MCF 10A (cell line): ENCODE measurements around the gene MECP2. TPM values are rescaled to one million over a fixed set of nuclear protein-coding genes. Genes with fewer than 3 reads are reported as not detected.
A peak's percentile ranks its signal among the peaks of the same experiment; 100 is the strongest.

Experiments
- BruUV-seq: library from RNA; stranded (reverse); fragments of 400-500 nt; replicated peaks from 2 replicates; lab custom pipeline; 2021; lab: Mats Ljungman, UMichigan
- CTCF ChIA-PET: fragments of 300-600 bp; sonication (Branson Sonifier 250); formaldehyde crosslinking; extraction: SDS; loops from one replicate; lab custom pipeline; 2021; ENCODE audit warnings: antibody characterized with exemption, inconsistent platforms; lab: Yijun Ruan, JAX
- POLR2A ChIA-PET: fragments of 300-600, 350-650 bp; sonication (Branson Sonifier 250); formaldehyde crosslinking; extraction: SDS; loops from one replicate; lab custom pipeline; 2020; ENCODE audit warnings: antibody characterized with exemption, inconsistent platforms; lab: Yijun Ruan, JAX
- DNase-seq: peaks from one replicate; pipeline ENCODE4 v3.0.0-alpha.2; 2018; ENCODE audit not compliant: unreplicated experiment
- H3K27ac Mint-ChIP-seq: one replicate; pipeline ENCODE4 v1.8.0; 2022; ENCODE audit warnings: mild to moderate bottlenecking, low read depth, mixed read lengths; ENCODE audit not compliant: unreplicated experiment
- H3K27me3 Mint-ChIP-seq: one replicate; pipeline ENCODE4 v1.8.0; 2022; ENCODE audit warnings: mixed read lengths; ENCODE audit not compliant: insufficient read depth, unreplicated experiment
- H3K36me3 Mint-ChIP-seq: one replicate; pipeline ENCODE4 v1.8.0; 2022; ENCODE audit warnings: mild to moderate bottlenecking, moderate library complexity, mixed read lengths; ENCODE audit not compliant: insufficient read depth, unreplicated experiment
- H3K4me1 Mint-ChIP-seq: one replicate; pipeline ENCODE4 v1.8.0; 2022; ENCODE audit warnings: mixed read lengths; ENCODE audit not compliant: insufficient read depth, unreplicated experiment
- H3K4me3 Mint-ChIP-seq: one replicate; pipeline ENCODE4 v1.8.0; 2022; ENCODE audit warnings: mild to moderate bottlenecking, moderate library complexity, mixed read lengths; ENCODE audit not compliant: unreplicated experiment
- H3K9me3 Mint-ChIP-seq: one replicate; pipeline ENCODE4 v1.8.0; 2022; ENCODE audit warnings: mixed read lengths; ENCODE audit not compliant: unreplicated experiment
- intact Hi-C: fragments of 100-400 bp; cut with micrococcal nuclease; formaldehyde crosslinking; loops from 2 replicates; pipeline ENCODE4 v1.14.1; 2022
- total RNA-seq: library from RNA; stranded (reverse); gene quantifications from 2 replicates; pipeline ENCODE4 v1.2.3, GENCODE V29; 2022
- TF ChIP-seq, protein P1 (sequence below): fragments of 200-600 bp; IDR thresholded peaks from one replicate; pipeline ENCODE4 v1.8.0; 2022; ENCODE audit warnings: antibody characterized with exemption, mild to moderate bottlenecking; ENCODE audit not compliant: unreplicated experiment

MECP2 gene
- total RNA-seq, 1 experiment from 2014 or later: 46.9 TPM

DNA sequence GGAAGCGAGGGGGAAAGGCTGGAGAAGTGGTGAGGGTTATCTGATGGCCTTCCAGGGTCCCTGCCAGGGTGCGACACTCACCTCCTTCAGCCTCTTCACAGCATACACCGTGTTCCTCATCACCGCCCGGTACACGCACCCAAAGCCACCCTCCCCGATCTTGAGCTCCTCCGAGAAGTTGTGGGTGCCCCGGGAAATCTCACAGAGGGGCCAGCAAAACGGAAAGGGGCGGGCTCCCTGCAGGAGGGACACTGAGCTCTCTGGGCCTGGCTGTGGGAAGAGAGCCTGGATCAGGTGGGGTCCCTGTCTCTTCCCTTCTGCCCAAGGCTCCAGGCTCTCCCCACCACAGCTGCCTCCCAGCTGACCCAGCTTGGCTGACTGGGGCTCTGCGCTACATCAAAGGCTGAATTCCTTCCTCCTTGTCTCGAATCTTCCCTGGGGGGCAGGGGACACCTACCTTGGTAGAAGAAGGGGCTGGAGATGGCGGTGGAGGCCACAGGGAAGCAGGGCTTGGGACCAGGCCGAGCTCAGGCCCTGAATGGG, 78.9 kb downstream of the MECP2 start:
- peak overlapping the region; percentile 84 for H3K4me3 Mint-ChIP-seq
- BruUV-seq: TSS peak; percentile 43
- ChIA-PET CTCF (interaction anchor here (0.6 to 0.8 kb wide), 5 partner anchors 46 to 436 kb away, joined by 3 read pairs; no protein-coding TSS in a partner anchor), POLR2A (interaction anchor here (0.6 to 2.3 kb wide), 6 partner anchors 9 to 55 kb away, joined by 3 to 16 read pairs (median 5); partner anchors contain the start of genes HCFC1 and TMEM187)
- H3K4me1 Mint-ChIP-seq: no peaks in the 10 kb centered on the region
- peaks cover 19% of the 10 kb centered on the region for H3K36me3 Mint-ChIP-seq
- intact Hi-C loops: no loop called here
- H3K27me3 Mint-ChIP-seq: peaks cover 11% of the 10 kb centered on the region
- no peak for DNase-seq
- H3K27ac Mint-ChIP-seq: peak overlapping the region; percentile 95
- TF ChIP-seq, protein P1, sequence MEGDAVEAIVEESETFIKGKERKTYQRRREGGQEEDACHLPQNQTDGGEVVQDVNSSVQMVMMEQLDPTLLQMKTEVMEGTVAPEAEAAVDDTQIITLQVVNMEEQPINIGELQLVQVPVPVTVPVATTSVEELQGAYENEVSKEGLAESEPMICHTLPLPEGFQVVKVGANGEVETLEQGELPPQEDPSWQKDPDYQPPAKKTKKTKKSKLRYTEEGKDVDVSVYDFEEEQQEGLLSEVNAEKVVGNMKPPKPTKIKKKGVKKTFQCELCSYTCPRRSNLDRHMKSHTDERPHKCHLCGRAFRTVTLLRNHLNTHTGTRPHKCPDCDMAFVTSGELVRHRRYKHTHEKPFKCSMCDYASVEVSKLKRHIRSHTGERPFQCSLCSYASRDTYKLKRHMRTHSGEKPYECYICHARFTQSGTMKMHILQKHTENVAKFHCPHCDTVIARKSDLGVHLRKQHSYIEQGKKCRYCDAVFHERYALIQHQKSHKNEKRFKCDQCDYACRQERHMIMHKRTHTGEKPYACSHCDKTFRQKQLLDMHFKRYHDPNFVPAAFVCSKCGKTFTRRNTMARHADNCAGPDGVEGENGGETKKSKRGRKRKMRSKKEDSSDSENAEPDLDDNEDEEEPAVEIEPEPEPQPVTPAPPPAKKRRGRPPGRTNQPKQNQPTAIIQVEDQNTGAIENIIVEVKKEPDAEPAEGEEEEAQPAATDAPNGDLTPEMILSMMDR: no peak
- H3K9me3 Mint-ChIP-seq: no peaks in the 10 kb centered on the region

DNA sequence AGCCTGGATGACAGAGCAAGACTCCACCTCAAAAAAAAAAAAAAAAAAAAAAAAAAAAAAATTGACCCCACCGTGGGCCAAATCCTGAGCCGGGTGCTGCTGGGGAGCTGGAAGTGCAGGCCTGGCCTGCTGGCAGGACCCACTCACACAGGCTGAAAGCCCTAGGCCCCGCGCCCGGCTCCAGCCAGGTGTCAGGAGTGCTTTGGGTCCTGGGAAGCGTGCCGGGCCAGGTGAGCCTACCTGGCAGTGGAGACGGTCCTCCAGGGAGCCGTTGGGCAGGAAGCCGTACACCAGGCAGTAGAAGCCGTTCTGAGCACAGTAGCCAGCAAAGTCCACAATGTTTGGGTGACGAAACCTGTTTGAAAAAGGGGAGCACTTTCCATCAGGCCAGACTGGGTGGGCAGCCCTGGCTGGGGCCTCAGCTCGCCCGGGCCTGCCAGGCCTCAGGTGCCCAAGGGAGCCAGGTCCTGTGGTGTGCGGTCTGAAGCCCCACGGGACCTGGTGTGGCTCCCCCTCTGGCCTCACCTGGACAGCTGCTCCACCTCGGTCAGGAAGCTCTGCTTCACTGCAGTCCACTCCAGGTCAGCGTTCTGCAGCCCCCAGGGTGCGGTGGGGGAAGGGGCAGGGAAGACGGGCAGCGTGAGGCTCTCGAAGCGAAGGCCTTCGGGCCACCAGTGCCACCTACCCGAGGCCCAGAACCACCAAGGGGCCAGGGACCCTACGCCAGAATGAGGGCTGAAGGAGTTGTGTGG, 79.6 kb downstream of the MECP2 start:
- TF ChIP-seq, protein P1: no peak
- DNase-seq: no peak
- Mint-ChIP-seq H3K4me1 (no peaks in the 10 kb centered on the region), H3K36me3 (peaks cover 24% of the 10 kb centered on the region), H3K27me3 (peaks cover 11% of the 10 kb centered on the region), H3K27ac (peak overlapping the region; percentile 95), H3K9me3 (no peaks in the 10 kb centered on the region), H3K4me3 (peak overlapping the region; percentile 84)
- POLR2A ChIA-PET: interaction anchor here (0.8 to 2.3 kb wide), 4 partner anchors 8 to 56 kb away, joined by 3 to 16 read pairs (median 9); partner anchors contain the start of gene HCFC1
- CTCF ChIA-PET: interaction anchor here (0.6 to 0.8 kb wide), 6 partner anchors 18 to 920 kb away, joined by 3 read pairs; no protein-coding TSS in a partner anchor
- intact Hi-C loops: no loop called here
- BruUV-seq: no TSS peak

DNA sequence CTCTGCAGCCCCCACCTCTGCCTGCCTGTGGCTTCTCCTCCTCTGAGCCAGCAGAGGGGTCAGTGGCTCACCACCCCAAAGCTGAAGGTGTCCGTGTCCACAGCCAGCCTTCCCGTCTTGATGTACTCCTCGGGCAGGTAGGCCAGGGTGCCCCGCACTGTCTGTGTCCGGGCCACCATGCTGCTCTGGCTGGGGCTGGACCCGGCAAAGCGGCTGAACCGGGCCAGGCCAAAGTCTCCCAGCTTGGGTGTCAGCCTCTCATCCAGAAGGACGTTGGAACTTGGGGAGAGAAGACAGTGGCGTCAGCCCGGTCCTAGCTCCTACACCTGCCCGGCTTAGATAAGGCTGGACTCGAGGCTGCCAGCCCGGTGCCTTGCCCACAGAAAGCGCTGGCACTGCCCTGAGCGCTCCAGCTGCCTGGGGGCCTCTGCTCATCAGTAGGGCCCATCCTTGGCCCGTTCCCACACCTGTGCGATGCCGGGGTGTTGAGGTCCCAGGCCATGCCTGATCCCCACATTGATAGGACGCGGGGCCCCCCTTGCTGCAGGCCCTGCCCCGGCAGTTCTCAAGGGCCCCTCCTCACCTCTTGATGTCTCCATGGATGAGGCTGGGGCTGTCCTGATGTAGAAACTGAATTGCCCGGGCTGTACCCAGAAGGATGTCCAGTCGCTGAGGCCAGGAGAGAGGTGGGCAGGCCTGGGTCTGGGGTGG, 81.0 kb downstream of the MECP2 start:
- intact Hi-C loops: no loop called here
- BruUV-seq: no TSS peak
- TF ChIP-seq, protein P1: no peak
- Mint-ChIP-seq H3K36me3 (peaks cover 29% of the 10 kb centered on the region), H3K27me3 (peaks cover 11% of the 10 kb centered on the region), H3K27ac (no peak overlapping the region), H3K9me3 (no peaks in the 10 kb centered on the region), H3K4me3 (no peak overlapping the region), H3K4me1 (no peaks in the 10 kb centered on the region)
- ChIA-PET CTCF (interaction anchor here (0.6 kb wide), 1 partner anchor 293 kb away, joined by 3 read pairs; no protein-coding TSS in a partner anchor), POLR2A (interaction anchor here (0.9 kb wide), 1 partner anchor 31 kb away, joined by 3 read pairs; no protein-coding TSS in a partner anchor)
- no peak for DNase-seq
